ENCODE data around the gene CNN2. TPM values are rescaled to one million over a fixed set of nuclear protein-coding genes. Genes with fewer than 3 reads are reported as not detected.

CNN2 gene
- total RNA-seq, 2 experiments from 2014 or later, result 76.0 to 80.5 TPM

- no peak for DNase-seq
- H3K9me3 Mint-ChIP-seq, result no peaks in the 10 kb centered on the region
- peaks cover 31% of the 10 kb centered on the region for H3K27me3 Mint-ChIP-seq
- H3K4me1 Mint-ChIP-seq, result peaks cover 2% of the 10 kb centered on the region
- H3K4me3 Mint-ChIP-seq, result no peak overlapping the region
- no peak overlapping the region for H3K27ac Mint-ChIP-seq
- H3K36me3 Mint-ChIP-seq, result peaks cover 5% of the 10 kb centered on the region
Observed at GRCh38 chr19:1003283-1003682, 23.1 kb upstream of the CNN2 start.

DNA sequence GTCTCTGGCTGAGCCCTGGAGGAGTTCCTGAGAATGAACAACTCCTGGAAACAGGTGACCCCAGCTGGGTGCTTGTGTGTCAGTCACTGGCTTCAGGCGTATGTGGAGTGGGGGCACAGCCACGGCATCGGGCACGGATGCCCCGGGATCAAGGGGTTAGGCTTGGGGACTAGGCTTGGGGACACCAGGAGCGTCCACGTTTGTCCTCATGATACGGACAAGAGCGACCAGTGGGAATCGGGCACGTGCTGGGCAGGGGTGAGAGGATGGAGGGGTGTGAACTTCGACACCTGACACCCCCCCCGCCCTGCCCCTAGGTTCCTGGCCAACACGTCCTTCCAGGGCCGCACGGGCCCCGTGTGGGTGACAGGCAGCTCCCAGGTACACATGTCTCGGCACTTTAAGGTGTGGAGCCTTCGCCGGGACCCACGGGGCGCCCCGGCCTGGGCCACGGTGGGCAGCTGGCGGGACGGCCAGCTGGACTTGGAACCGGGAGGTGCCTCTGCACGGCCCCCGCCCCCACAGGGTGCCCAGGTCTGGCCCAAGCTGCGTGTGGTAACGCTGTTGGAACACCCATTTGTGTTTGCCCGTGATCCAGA is 22.1 kb upstream of the CNN2 start:
- H3K9me3 Mint-ChIP-seq, result no peaks in the 10 kb centered on the region
- peaks cover 22% of the 10 kb centered on the region for H3K27me3 Mint-ChIP-seq
- no peak overlapping the region for H3K27ac Mint-ChIP-seq
- no peak for DNase-seq
- H3K4me3 Mint-ChIP-seq, result no peak overlapping the region
- H3K36me3 Mint-ChIP-seq, result peaks cover 6% of the 10 kb centered on the region
- peaks cover 2% of the 10 kb centered on the region for H3K4me1 Mint-ChIP-seq

DNA sequence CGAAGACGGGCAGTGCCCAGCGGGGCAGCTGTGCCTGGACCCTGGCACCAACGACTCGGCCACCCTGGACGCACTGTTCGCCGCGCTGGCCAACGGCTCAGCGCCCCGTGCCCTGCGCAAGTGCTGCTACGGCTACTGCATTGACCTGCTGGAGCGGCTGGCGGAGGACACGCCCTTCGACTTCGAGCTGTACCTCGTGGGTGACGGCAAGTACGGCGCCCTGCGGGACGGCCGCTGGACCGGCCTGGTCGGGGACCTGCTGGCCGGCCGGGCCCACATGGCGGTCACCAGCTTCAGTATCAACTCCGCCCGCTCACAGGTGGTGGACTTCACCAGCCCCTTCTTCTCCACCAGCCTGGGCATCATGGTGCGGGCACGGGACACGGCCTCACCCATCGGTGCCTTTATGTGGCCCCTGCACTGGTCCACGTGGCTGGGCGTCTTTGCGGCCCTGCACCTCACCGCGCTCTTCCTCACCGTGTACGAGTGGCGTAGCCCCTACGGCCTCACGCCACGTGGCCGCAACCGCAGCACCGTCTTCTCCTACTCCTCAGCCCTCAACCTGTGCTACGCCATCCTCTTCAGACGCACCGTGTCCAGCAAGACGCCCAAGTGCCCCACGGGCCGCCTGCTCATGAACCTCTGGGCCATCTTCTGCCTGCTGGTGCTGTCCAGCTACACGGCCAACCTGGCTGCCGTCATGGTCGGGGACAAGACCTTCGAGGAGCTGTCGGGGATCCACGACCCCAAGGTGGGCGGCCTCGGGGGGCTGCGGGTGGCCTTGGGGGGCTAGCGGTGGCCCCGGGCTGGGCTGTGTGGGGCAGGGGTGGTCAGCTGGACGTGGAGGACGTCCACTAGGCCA is 21.4 kb upstream of the CNN2 start:
- Mint-ChIP-seq H3K4me3 (no peak overlapping the region), H3K4me1 (peaks cover 2% of the 10 kb centered on the region), H3K9me3 (no peaks in the 10 kb centered on the region), H3K27ac (no peak overlapping the region), H3K36me3 (peaks cover 6% of the 10 kb centered on the region), H3K27me3 (peaks cover 14% of the 10 kb centered on the region)
- DNase-seq, result no peak

- Mint-ChIP-seq H3K36me3 (peaks cover 6% of the 10 kb centered on the region), H3K27me3 (peaks cover 6% of the 10 kb centered on the region), H3K27ac (no peak overlapping the region), H3K4me3 (no peak overlapping the region), H3K9me3 (no peaks in the 10 kb centered on the region), H3K4me1 (no peaks in the 10 kb centered on the region)
- DNase-seq, result no peak
Observed at GRCh38 chr19:1006711-1007398, 19.6 kb upstream of the CNN2 start.

GRCh38 chr19:1007399-1008251 is 18.8 kb upstream of the CNN2 start:
- Mint-ChIP-seq H3K4me3 (no peak overlapping the region), H3K27ac (no peak overlapping the region), H3K4me1 (no peaks in the 10 kb centered on the region), H3K9me3 (no peaks in the 10 kb centered on the region), H3K27me3 (peaks cover 2% of the 10 kb centered on the region), H3K36me3 (peaks cover 6% of the 10 kb centered on the region)
- DNase-seq, result no peak

DNA sequence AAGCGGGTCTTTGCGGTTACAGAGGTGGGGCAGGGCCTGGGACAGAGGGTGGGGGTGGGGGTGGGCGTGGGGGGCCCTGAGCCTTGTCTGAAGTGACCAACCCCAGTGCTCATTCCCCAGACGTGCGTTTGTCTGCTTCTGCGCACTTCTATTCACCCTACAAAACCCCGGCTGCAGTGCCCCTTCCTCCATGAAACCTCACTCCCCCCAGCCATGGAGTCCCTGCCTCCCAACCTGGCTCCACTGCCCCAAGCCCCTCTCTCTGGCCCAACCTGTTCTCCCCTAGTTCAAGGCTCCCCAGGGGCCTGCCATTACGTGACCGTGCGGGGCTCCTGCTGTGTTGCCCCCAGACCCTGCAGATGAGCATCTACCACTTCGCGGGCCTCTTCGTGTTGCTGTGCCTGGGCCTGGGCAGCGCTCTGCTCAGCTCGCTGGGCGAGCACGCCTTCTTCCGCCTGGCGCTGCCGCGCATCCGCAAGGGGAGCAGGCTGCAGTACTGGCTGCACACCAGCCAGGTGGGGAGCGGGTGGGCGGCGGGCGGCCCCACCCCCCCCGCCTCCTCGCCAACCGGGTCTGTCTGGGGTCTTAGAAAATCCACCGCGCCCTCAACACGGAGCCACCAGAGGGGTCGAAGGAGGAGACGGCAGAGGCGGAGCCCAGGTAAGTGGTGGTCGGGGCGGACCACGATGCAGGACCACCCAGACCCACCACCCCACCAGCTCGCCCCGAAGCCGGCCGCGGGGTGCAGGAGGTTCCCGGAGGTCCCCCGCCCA is 18.0 kb upstream of the CNN2 start:
- Mint-ChIP-seq H3K27ac (no peak overlapping the region), H3K9me3 (no peaks in the 10 kb centered on the region), H3K4me3 (no peak overlapping the region), H3K36me3 (peaks cover 6% of the 10 kb centered on the region), H3K4me1 (no peaks in the 10 kb centered on the region), H3K27me3 (no peaks in the 10 kb centered on the region)
- DNase-seq, result no peak

GRCh38 chr19:1009041-1009980 is 17.1 kb upstream of the CNN2 start:
- no peaks in the 10 kb centered on the region for H3K9me3 Mint-ChIP-seq
- H3K36me3 Mint-ChIP-seq, result peaks cover 6% of the 10 kb centered on the region
- H3K4me3 Mint-ChIP-seq, result no peak overlapping the region
- H3K27me3 Mint-ChIP-seq, result no peaks in the 10 kb centered on the region
- H3K4me1 Mint-ChIP-seq, result no peaks in the 10 kb centered on the region
- no peak overlapping the region for H3K27ac Mint-ChIP-seq
- DNase-seq, result no peak

DNA sequence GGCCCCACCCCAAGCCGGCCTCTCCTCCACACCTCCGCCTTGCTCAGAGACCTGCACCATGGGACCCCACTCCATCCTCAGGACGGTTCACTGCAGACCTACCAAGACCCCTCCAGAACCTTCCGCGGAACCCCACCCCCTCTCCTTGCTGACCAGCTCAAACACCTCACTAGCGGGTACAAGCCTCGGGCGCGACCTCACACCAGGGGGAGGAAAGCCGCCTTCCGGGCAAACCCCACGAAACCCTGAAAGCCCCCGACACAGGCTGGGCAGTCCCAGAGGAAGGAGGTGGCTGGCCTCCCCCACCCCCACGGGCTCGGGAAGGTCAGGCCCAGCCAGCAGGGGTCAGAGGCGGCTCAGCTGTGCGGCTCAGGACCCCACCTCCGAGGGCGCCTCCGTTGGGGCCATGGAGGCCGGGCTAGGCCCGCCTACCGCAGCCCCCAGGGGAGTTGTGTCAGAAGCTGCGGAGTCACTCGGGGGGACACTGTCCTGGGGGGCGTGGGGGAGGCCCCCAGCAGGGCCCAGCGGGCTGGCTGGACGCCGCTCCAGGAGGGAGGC is 16.3 kb upstream of the CNN2 start:
- no peak for DNase-seq
- no peak overlapping the region for H3K27ac Mint-ChIP-seq
- no peaks in the 10 kb centered on the region for H3K27me3 Mint-ChIP-seq
- peaks cover 6% of the 10 kb centered on the region for H3K36me3 Mint-ChIP-seq
- H3K9me3 Mint-ChIP-seq, result no peaks in the 10 kb centered on the region
- no peaks in the 10 kb centered on the region for H3K4me1 Mint-ChIP-seq
- H3K4me3 Mint-ChIP-seq, result no peak overlapping the region

DNA sequence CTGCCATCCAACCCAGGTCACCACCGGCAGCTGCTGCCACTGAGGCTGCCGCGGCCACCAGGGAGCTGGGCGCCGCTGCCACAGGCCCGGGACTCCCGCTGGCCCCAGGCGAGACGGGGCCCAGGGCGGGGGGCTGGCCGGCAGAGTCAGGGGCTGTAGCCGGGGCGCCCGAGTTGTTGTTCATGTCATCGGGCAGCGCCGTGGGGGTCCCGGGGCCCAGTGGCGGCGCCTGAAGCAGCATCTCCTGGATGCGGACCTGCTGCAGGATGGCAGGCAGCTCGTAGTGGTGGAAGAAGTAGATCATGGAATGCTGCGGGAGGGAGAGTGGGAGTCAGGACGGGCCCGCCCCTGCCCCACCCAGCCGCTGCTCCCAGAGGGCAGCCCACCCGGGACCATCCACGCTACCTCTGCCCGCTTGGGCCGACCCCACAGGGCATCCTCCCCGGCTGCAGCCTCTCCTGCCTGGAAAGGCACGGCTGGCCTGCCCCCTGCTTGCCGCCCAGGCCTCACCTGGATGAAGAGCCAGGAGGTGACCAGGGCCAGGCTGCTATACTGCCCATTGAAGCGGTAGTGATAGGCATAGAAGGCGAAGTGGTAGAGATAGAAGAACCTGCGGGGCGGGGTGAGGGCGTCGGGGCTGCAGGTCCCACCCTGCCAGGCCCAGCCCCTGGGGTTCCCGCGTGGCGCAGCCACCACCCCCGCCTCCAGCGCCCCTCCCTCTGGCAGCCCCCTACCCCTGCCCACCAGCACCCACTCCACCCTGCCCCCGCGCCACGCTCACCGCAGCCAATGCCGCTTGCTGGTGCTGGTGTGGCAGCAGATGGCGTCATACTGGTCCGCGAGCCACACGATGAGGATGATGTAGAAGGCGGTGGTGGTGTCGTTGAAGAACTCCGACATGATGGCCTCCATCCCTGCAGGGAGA is 15.6 kb upstream of the CNN2 start:
- H3K27me3 Mint-ChIP-seq, result no peaks in the 10 kb centered on the region
- no peak overlapping the region for H3K27ac Mint-ChIP-seq
- peaks cover 6% of the 10 kb centered on the region for H3K36me3 Mint-ChIP-seq
- DNase-seq, result no peak
- no peaks in the 10 kb centered on the region for H3K9me3 Mint-ChIP-seq
- H3K4me3 Mint-ChIP-seq, result no peak overlapping the region
- H3K4me1 Mint-ChIP-seq, result no peaks in the 10 kb centered on the region

DNA sequence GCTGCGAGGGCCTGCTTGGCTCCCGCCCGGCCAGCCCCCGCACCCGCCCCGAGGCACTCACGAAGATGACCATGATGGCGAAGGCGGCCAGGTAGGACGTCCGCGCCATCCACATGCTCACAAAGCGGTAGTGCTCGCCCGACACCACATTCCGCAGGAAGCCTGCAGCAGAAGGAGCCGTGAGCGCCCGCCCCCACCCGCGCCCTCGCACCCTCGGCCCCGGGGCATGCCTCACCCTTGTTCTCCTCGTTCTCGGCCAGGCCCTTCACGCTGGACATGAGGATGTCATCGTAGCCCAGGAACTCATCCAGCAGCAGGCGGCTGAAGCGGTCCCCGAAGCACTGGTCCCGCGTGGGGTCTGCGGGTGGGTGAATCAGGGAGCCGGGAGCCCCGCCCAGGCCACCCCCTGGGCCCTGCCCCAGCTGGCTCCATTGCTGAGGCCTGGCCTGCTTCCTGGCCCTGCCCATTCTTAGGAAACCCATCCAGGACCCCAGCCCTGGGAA is 14.5 kb upstream of the CNN2 start:
- Mint-ChIP-seq H3K27me3 (no peaks in the 10 kb centered on the region), H3K27ac (no peak overlapping the region), H3K4me3 (no peak overlapping the region), H3K36me3 (peaks cover 4% of the 10 kb centered on the region), H3K4me1 (peaks cover 5% of the 10 kb centered on the region), H3K9me3 (no peaks in the 10 kb centered on the region)
- no peak for DNase-seq

GRCh38 chr19:1012334-1012733 is 14.1 kb upstream of the CNN2 start:
- Mint-ChIP-seq H3K27ac (no peak overlapping the region), H3K9me3 (no peaks in the 10 kb centered on the region), H3K27me3 (no peaks in the 10 kb centered on the region), H3K36me3 (peaks cover 2% of the 10 kb centered on the region), H3K4me1 (peaks cover 10% of the 10 kb centered on the region), H3K4me3 (no peak overlapping the region)
- DNase-seq, result no peak

GRCh38 chr19:1013218-1013617 is 13.2 kb upstream of the CNN2 start:
- no peak for DNase-seq
- no peak overlapping the region for H3K27ac Mint-ChIP-seq
- peaks cover 14% of the 10 kb centered on the region for H3K4me1 Mint-ChIP-seq
- H3K36me3 Mint-ChIP-seq, result peaks cover 2% of the 10 kb centered on the region
- H3K4me3 Mint-ChIP-seq, result no peak overlapping the region
- no peaks in the 10 kb centered on the region for H3K9me3 Mint-ChIP-seq
- H3K27me3 Mint-ChIP-seq, result no peaks in the 10 kb centered on the region

All from activated naive CD8-positive, alpha-beta T cell treated with anti-CD3 and anti-CD28 coated beads for 36 hours (primary cell).